ENCODE measurements around the gene COIL. TPM values are rescaled to one million over a fixed set of nuclear protein-coding genes. Genes with fewer than 3 reads are reported as not detected.

Gene COIL
- total RNA-seq, 2 experiments from 2014 or later = 20.5 to 20.7 TPM

DNA sequence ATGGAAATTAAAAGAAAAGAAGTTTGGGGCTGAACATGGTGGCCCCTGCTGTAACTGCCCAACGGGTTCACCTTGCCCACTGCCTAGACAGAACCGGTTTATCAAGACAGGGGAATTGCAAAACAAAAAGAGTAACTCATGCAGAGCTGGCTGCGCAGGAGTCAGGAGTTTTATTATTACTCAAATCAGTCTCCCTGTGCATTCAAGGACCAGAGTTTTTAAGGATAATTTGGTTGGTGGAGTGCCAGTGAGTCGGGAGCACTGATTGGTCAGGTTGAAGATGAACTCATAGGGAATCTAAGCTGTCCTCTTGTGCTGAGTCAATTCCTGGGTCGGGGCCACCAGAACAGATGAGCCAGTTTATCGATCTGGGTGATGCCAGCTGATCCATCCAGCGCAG lies 12.7 kb upstream of the COIL start:
- ChIA-PET CTCF (ENCODE audit: unreplicated experiment) (no interaction called here), POLR2A (no interaction called here)
- H3K4me3 ChIP-seq (ENCODE audit: low read depth, low read length, poor library complexity, severe bottlenecking) = no peak overlapping the region
- peaks cover 4% of the 10 kb centered on the region; the same call in 1 of the 2 replicates for H3K79me2 ChIP-seq (ENCODE audit: insufficient read depth, low read depth, low read length)
- H3K9me2 ChIP-seq (ENCODE audit: insufficient read depth, low read length) = no peaks in the 10 kb centered on the region
- H3K9me3 ChIP-seq (ENCODE audit: low read length) = peaks cover 30% of the 10 kb centered on the region; the same call in 1 of the 2 replicates
- no peak for DNase-seq (ENCODE audit: low spot score)
- intact Hi-C loops (cut with micrococcal nuclease; ENCODE audit: unreplicated experiment) = no loop called here
- no peak overlapping the region for H3K4me2 ChIP-seq (ENCODE audit: low read length)
- H3K27ac ChIP-seq (ENCODE audit: low read depth, low read length, poor library complexity, severe bottlenecking) = no peak overlapping the region
- H2AFZ ChIP-seq (ENCODE audit: low read length) = no peak overlapping the region
- BruUV-seq (replicated peaks) = no TSS peak
- no peaks in the 10 kb centered on the region for H4K20me1 ChIP-seq (ENCODE audit: insufficient read depth, low read length)
- no peaks in the 10 kb centered on the region for H3K36me3 ChIP-seq (ENCODE audit: insufficient read depth, low read length)
- peaks cover 9% of the 10 kb centered on the region for H3K4me1 ChIP-seq (ENCODE audit: insufficient read depth, low read length, poor library complexity, severe bottlenecking)
- TF ChIP-seq, protein P1, sequence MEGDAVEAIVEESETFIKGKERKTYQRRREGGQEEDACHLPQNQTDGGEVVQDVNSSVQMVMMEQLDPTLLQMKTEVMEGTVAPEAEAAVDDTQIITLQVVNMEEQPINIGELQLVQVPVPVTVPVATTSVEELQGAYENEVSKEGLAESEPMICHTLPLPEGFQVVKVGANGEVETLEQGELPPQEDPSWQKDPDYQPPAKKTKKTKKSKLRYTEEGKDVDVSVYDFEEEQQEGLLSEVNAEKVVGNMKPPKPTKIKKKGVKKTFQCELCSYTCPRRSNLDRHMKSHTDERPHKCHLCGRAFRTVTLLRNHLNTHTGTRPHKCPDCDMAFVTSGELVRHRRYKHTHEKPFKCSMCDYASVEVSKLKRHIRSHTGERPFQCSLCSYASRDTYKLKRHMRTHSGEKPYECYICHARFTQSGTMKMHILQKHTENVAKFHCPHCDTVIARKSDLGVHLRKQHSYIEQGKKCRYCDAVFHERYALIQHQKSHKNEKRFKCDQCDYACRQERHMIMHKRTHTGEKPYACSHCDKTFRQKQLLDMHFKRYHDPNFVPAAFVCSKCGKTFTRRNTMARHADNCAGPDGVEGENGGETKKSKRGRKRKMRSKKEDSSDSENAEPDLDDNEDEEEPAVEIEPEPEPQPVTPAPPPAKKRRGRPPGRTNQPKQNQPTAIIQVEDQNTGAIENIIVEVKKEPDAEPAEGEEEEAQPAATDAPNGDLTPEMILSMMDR (conservative IDR thresholded peaks at IDR 0.05; ENCODE audit: low read length) = no peak
- no peak for TF ChIP-seq EZH2phosphoT487 (IDR thresholded peaks at IDR 0.05; ENCODE audit: borderline replicate concordance, low read depth, low read length)

DNA sequence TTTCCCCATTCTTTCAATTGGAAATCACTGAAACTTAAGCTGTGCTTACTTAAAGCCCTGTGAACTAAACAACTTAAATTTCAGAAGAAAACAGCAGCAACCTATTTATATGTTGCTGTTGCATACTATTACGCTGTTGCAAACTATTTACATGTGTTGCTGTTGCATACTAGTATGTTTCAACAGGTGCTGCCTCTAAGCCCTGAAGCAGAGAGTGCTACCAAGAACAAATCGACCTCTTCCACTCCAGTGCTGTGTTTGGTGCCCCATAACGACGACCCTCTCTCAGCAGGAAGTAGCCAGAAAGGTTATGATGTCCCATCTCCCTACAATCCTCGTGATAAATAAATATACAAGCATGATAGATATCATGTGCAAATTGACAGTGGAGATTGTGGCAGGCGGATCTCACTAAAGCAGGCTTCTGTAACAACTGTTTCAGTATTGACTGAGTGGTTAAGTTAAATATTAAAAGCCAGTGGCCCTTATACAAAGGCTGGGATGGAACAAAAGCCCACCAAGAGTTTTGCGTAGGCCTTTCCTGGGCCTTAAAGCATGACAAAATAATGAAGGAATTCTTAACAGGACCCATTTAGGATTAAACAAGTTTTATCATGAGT lies 11.4 kb upstream of the COIL start:
- H3K36me3 ChIP-seq (ENCODE audit: insufficient read depth, low read length) = no peaks in the 10 kb centered on the region
- no peak overlapping the region for H3K4me3 ChIP-seq (ENCODE audit: low read depth, low read length, poor library complexity, severe bottlenecking)
- no peaks in the 10 kb centered on the region for H4K20me1 ChIP-seq (ENCODE audit: insufficient read depth, low read length)
- no peak for TF ChIP-seq EZH2phosphoT487 (IDR thresholded peaks at IDR 0.05; ENCODE audit: borderline replicate concordance, low read depth, low read length)
- TF ChIP-seq, protein P1 (conservative IDR thresholded peaks at IDR 0.05; ENCODE audit: low read length) = no peak
- no peak overlapping the region for H3K4me2 ChIP-seq (ENCODE audit: low read length)
- CTCF ChIA-PET (ENCODE audit: unreplicated experiment) = no interaction called here
- BruUV-seq (replicated peaks) = no TSS peak
- H3K4me1 ChIP-seq (ENCODE audit: insufficient read depth, low read length, poor library complexity, severe bottlenecking) = peaks cover 7% of the 10 kb centered on the region
- H3K9me2 ChIP-seq (ENCODE audit: insufficient read depth, low read length) = no peaks in the 10 kb centered on the region
- no peak for DNase-seq (ENCODE audit: low spot score)
- POLR2A ChIA-PET = no interaction called here
- H2AFZ ChIP-seq (ENCODE audit: low read length) = no peak overlapping the region
- no peaks in the 10 kb centered on the region for H3K79me2 ChIP-seq (ENCODE audit: insufficient read depth, low read depth, low read length)
- H3K9me3 ChIP-seq (ENCODE audit: low read length) = peaks cover 30% of the 10 kb centered on the region; the same call in 1 of the 2 replicates
- no peak overlapping the region for H3K27ac ChIP-seq (ENCODE audit: low read depth, low read length, poor library complexity, severe bottlenecking)
- intact Hi-C loops (cut with micrococcal nuclease; ENCODE audit: unreplicated experiment) = no loop called here

DNA sequence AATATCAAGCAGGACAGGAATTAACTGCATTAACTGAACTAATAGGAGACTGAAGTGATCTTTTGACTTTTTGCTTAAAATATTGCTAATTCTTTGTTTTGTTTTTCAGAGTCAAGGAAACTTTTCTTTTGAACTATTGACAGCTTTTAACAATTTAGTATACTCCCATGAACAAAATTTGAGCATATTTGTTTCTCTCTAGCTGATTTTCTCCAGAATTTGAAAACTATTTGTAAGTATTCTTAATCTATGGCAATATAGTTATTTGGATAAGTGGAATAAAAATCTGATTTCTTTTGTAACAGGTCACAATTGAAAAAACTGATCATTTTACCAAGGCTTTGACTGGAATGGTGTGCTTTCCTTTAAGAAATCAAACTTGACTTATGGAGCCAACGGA lies 10.1 kb upstream of the COIL start:
- ChIA-PET CTCF (ENCODE audit: unreplicated experiment) (no interaction called here), POLR2A (no interaction called here)
- no peaks in the 10 kb centered on the region for H3K79me2 ChIP-seq (ENCODE audit: insufficient read depth, low read depth, low read length)
- H3K27ac ChIP-seq (ENCODE audit: low read depth, low read length, poor library complexity, severe bottlenecking) = no peak overlapping the region
- BruUV-seq (replicated peaks) = no TSS peak
- H3K4me1 ChIP-seq (ENCODE audit: insufficient read depth, low read length, poor library complexity, severe bottlenecking) = no peaks in the 10 kb centered on the region
- no peaks in the 10 kb centered on the region for H3K36me3 ChIP-seq (ENCODE audit: insufficient read depth, low read length)
- no peak overlapping the region for H3K4me3 ChIP-seq (ENCODE audit: low read depth, low read length, poor library complexity, severe bottlenecking)
- H3K9me2 ChIP-seq (ENCODE audit: insufficient read depth, low read length) = no peaks in the 10 kb centered on the region
- H3K4me2 ChIP-seq (ENCODE audit: low read length) = no peak overlapping the region
- DNase-seq (ENCODE audit: low spot score) = no peak
- H4K20me1 ChIP-seq (ENCODE audit: insufficient read depth, low read length) = no peaks in the 10 kb centered on the region
- no peak for TF ChIP-seq EZH2phosphoT487 (IDR thresholded peaks at IDR 0.05; ENCODE audit: borderline replicate concordance, low read depth, low read length)
- TF ChIP-seq, protein P1 (conservative IDR thresholded peaks at IDR 0.05; ENCODE audit: low read length) = no peak
- H3K9me3 ChIP-seq (ENCODE audit: low read length) = peaks cover 30% of the 10 kb centered on the region; the same call in 1 of the 2 replicates
- no peak overlapping the region for H2AFZ ChIP-seq (ENCODE audit: low read length)
- intact Hi-C loops (cut with micrococcal nuclease; ENCODE audit: unreplicated experiment) = no loop called here
